HG03196 (cell line): Measurements from ENCODE around the gene PNMT.
"Not testable (repeated sequence)": the region's sequence is repeated elsewhere in the genome, so short reads cannot be mapped to it uniquely, and the experiment has no call there.

Experiments
- ATAC-seq: cut with Tn5 transposase; IDR thresholded peaks from one replicate; pipeline ENCODE4 v1.9.1; 2021; ENCODE audit not compliant: unreplicated experiment

PNMT gene

DNA sequence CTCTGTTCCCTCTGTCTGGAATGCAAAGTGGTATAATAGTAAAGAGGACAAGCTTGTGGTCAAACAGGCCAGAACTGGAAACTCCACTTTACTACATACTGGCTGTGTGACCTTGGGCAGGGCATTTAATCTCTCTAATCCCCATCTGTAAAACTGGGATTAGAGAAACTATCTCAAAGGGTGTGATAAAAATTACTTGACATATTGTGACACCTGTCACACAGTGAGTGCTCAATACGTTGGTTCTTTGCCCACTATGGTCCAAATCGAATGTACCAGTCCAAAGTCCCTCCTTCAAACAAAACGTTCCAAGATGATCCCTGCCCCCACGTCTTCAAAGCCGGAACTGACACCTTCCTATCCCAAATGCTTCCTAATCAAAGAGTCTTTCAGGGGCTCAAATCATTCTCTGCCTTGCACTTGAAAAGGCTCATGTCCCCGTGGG, 18.9 kb downstream of the PNMT start:
- ATAC-seq: no peak

DNA sequence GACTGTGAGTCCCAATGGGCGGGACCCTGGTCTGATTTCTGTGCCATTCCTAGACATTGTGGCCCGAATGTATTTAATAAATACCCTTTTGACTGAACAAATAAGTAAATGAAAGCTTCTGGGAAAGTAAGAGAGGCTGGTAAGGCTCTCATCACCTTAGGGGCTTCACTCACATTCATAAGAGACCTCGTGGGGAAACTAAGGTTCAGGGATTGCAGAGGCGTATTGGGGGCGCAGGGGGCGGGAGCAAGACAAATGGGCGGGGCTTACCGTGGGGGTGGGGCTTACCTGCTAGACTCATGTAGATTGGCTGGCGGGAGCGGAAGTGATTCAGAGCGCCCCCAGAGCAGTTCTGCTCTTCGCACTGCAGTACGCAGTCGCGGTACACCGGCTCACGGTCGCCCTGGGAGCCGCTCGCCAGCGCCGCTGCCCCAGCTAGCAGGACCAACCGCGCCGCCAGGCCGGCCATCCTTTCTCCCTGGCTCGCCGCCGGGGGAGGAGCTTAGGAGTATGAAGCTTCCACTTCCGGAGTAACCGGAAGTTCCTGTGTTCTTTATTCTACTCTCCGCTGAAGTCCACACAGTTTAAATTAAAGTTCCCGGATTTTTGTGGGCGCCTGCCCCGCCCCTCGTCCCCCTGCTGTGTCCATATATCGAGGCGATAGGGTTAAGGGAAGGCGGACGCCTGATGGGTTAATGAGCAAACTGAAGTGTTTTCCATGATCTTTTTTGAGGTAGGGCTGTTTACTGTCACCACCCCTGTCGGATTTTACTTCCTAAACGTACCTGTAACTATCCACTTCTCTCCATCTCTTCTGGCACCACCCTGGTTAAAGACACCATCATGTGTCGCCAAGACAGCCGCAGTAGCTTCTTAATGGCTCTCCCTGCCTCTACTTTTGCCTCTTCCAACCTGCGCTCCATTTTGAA, 19.6 kb downstream of the PNMT start, which contains the start of gene PGAP3:
PGAP3 (minus strand) TSS at position 512 of the 929 bp plus-strand sequence; CDS start at position 469, 43 bp downstream.
- ATAC-seq: peak; percentile 83

DNA sequence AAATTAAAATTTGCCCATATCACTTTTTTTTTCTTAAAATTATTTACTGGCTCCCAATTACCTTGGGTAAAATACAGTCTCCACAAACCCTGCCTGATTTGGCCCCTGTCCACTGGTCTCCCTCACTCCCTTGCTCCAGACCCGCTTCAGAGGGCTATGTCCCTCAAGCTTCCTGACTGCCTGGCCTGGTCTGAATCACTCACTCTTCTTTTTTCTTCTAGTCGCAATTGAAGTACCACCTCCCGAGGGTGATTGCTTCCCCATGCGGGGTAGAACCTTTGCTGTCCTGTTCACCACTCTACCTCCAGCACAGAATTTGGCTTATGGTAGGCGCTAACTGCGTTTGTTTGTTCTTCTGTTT, 20.2 kb downstream of the PNMT start:
- no peak for ATAC-seq

- ATAC-seq: no peak
Observed at GRCh38 chr17:39688945-39689344, 20.7 kb downstream of the PNMT start.

- ATAC-seq: no peak
Observed at GRCh38 chr17:39694593-39694992, 26.3 kb downstream of the PNMT start.

- no peak for ATAC-seq
Observed at GRCh38 chr17:39695089-39695474, 26.8 kb downstream of the PNMT start.

DNA sequence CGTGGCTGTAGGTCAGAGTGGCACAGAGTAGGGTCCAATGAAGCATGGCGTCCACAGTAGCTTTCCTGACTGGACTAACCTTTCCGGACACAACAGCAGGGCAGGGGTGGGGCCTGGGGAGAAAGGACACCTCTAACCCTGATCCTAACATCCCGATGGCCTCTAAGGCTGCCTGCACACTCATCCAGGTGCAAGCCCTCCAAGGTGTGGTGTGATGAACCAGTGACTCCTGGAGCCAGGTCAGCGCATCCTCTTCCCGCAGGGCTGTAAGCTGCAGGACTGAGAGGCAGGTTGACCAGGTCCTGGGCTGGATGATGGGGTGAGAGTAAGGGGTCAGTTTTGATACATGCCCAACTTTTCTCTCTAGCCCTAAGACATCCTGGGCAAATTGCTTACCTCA, 28.5 kb downstream of the PNMT start:
- no peak for ATAC-seq

- ATAC-seq: no peak
Observed at GRCh38 chr17:39697961-39698360, 29.7 kb downstream of the PNMT start.

- ATAC-seq: not testable (repeated sequence)
Observed at GRCh38 chr17:39699157-39699817, 31.0 kb downstream of the PNMT start.

DNA sequence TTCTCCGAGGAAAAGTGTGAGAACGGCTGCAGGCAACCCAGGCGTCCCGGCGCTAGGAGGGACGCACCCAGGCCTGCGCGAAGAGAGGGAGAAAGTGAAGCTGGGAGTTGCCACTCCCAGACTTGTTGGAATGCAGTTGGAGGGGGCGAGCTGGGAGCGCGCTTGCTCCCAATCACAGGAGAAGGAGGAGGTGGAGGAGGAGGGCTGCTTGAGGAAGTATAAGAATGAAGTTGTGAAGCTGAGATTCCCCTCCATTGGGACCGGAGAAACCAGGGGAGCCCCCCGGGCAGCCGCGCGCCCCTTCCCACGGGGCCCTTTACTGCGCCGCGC, 31.5 kb downstream of the PNMT start, which contains the start of gene ERBB2:
ERBB2 (plus strand) TSS at position 247 of the 330 bp plus-strand sequence. CDS start 175 bp downstream, outside the sequence.
- ATAC-seq: no peak

DNA sequence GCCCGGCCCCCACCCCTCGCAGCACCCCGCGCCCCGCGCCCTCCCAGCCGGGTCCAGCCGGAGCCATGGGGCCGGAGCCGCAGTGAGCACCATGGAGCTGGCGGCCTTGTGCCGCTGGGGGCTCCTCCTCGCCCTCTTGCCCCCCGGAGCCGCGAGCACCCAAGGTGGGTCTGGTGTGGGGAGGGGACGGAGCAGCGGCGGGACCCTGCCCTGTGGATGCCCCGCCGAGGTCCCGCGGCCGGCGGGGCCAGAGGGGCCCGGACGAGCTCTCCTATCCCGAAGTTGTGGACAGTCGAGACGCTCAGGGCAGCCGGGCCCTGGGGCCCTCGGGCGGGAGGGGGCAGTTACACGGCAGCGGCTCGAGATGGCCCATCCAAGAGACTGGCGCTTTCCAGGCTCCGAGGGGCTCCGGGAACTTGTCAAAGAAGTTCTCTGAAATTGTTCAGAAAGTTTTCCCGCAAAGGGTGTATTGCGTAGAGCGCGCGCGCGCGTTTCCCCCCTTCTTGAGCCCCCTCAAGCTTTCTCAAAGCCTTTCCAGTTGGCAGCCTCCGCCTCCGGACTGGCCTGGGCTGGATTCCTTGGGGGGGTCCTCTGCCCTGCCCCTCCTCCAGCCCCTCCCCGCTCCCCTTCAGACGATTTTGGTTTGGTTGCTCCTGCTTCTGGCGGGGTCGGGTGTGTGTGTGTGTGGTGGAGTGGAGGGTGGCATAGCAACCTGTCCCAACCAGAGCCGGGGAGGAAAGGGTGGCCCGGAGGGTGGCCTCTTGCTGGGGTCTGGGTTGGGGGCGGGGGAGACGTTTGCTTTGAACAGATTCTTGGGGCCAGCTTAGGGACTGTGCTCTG, 32.1 kb downstream of the PNMT start:
- ATAC-seq: no peak

GRCh38 chr17:39701012-39701783, 32.9 kb downstream of the PNMT start:
- ATAC-seq: no peak

DNA sequence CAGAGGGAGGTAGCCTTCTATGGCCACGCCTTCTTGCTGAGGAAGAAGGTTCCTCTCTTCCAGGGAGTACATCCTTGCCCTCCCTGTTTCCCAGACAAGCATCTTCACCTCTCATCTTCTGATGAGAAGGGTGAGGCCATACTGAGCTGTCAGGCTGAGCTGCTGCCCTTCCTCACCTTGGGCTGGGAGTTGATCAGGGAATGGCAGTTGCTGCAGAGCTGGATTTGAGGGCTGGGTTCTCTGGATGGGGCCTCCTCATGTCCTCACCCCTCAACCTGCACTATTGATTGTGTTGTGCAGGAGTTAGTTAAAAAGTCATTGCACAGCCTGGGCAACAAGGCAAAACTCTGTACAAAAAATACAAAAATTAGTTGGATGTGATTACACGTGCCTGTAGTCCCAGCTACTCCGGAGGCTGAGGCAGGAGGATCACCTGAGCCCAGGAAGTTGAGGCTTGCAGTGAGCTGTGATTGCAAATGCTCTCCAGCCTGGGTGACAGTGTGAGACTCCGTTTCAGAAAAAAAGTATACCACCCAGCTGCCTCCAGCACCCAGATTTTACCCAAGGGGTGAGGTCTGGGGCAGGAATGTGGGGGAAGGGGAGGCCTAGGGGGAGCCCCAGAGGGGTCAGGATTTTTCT, 33.6 kb downstream of the PNMT start:
- no peak for ATAC-seq

DNA sequence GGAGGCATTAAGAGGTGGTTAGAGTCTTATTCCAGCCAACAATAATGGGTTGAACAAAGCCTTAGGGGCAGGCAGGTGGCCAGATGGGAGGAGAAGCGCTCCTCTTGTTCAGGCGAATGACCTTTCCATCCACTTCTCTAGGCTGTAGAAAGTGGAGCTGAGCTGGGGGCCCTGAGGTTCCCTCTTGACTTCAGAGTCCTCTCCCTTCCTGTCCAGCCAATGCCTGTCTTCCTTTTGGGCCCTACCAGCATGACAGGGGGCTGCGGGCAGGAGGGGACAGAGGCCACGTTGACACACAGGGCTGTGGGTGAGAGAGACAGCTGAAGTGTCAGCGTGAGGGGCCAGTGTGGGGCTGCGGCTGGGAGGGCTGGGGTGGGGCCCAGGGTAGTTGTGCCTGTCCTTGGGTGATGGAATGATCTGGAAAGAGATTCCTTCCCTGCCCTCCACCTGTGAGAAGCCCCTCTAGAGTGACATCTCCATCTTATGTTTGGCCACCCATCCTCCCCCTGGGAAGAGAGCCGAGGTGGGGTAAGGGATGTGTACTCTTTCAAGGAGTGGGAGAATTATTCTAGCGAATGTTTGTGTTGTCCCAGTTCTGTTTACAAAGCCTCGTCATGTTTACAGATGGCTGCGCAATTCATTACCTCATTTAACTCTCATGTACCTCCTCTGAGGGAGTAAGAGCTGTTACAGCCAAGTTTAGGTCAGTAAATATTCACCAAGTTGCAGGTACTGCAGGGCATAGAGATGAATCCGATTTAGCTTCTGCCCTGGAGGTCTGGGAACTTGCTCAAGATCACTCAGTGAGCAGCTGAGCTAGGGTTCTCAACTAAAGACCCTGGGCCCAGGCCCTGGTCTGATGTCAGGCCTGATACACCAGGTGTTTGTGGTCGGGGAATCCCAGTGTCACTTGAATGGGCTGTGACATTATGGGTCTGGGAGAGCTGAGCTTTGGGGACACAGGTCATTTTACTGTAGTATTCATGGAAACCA, 34.9 kb downstream of the PNMT start:
- ATAC-seq: no peak

DNA sequence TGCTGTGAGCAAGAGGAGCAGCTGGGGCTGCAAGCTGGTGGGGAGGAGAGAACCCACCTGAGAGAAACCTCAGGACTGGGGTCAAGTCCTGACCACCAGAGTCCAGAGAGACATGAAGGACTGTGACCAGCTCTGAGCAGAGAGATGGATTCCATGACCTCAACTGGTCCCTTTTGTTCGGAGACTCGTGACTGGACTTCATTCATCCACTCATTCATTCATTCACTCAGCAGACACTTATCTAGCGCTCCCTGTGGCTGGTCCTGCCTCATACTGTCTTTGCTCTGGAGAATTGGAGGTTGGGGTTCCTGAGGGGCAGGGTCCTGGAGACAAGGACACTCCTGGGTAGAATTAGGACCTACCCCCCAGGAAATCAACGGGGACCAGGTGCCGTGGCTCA, 35.7 kb downstream of the PNMT start:
- no peak for ATAC-seq

GRCh38 chr17:39704821-39705551, 36.7 kb downstream of the PNMT start:
- ATAC-seq: no peak

GRCh38 chr17:39705786-39706348, 37.6 kb downstream of the PNMT start:
- ATAC-seq: no peak

DNA sequence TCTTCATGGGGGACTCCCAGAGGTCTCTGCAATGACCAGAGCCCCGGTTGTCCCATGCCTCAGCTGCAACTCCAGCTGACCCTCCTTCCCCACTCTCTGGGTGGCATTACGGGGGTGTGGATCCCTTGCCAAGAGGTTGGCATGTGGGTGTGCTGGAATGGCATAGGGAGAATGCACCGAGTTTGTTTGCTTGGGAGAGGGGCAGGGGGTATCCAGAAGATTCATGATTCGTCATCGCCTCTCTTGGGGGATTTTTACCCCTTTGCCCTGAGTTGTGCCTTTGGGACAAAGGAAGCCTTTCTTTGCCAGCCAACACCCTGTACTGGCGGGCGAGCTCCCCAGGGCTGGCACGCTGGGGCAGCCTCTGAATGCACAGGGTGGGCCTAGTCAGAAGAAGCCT, 38.1 kb downstream of the PNMT start:
- no peak for ATAC-seq
